Lung (tissue), 12 donors: ENCODE measurements around the gene PAPLN. TPM values are rescaled to one million over a fixed set of nuclear protein-coding genes. Genes with fewer than 3 reads are reported as not detected.
"Not testable (repeated sequence)": the region's sequence is repeated elsewhere in the genome, so short reads cannot be mapped to it uniquely, and the experiment has no call there.

Experiments
- ATAC-seq: fragments of 200-7000 bp; cut with Tn5 transposase; one replicate; pipeline ENCODE4 v1.9.1; 2020; ENCODE audit warnings: moderate number of reproducible peaks; ENCODE audit not compliant: insufficient read depth, low FRiP score
- DNase-seq, 3 donors: peaks; one replicate each; pipeline ENCODE4 v3.0.0-alpha.2; 2013 to 2017
- H3K27ac ChIP-seq, 2 donors: one replicate each; pipeline ENCODE4 v1.5.1; 2013; ENCODE audit warnings: mild to moderate bottlenecking in 2 of 2, moderate library complexity in 2 of 2, control low read depth in 1 of 2, inconsistent platforms in 1 of 2, low read depth in 1 of 2, low read length in 1 of 2
- H3K27me3 ChIP-seq, 3 donors: one replicate each; pipeline ENCODE4 v1.5.1; 2013; ENCODE audit warnings: low read length in 2 of 3; ENCODE audit not compliant: control insufficient read depth in 3 of 3, insufficient read depth in 3 of 3
- H3K36me3 ChIP-seq, 4 donors: one replicate each; pipeline ENCODE4 v1.5.1; 2013; ENCODE audit warnings: low read length in 4 of 4, mild to moderate bottlenecking in 1 of 4, moderate library complexity in 1 of 4; ENCODE audit not compliant: control insufficient read depth in 4 of 4, insufficient read depth in 4 of 4
- H3K4me1 ChIP-seq, 5 donors: one replicate each; pipeline ENCODE4 v1.5.1; 2013; ENCODE audit warnings: low read length in 5 of 5, mild to moderate bottlenecking in 2 of 5, moderate library complexity in 1 of 5; ENCODE audit not compliant: control insufficient read depth in 5 of 5, insufficient read depth in 5 of 5
- H3K4me3 ChIP-seq: one replicate; pipeline ENCODE4 v1.5.1; 2013; ENCODE audit warnings: mild to moderate bottlenecking, control low read depth, moderate library complexity
- H3K9ac ChIP-seq, 2 donors: one replicate each; pipeline ENCODE4 v1.5.1; 2013; ENCODE audit warnings: low read length in 2 of 2, control low read depth in 1 of 2; ENCODE audit not compliant: insufficient read depth in 1 of 2
- H3K9me3 ChIP-seq, 4 donors: one replicate each; pipeline ENCODE4 v1.5.1; 2013; ENCODE audit warnings: low read length in 3 of 4, mild to moderate bottlenecking in 1 of 4, moderate library complexity in 1 of 4; ENCODE audit not compliant: control insufficient read depth in 4 of 4, insufficient read depth in 3 of 4
- CTCF ChIP-seq: IDR thresholded peaks from 2 replicates; pipeline ENCODE4 v1.5.1; 2012; ENCODE audit warnings: mild to moderate bottlenecking; ENCODE audit errors: control extremely low read depth, extremely low read depth
- WGBS, 2 donors: extraction: QIAGEN DNeasy Blood & Tissue Kit; methylation state at CpG; one replicate each; pipeline ENCODE4 v1.1.7; 2013; 5-methylcytosine and 5-hydroxymethylcytosine counted together
- polyA plus RNA-seq, 2 donors: library from polyadenylated mRNA; stranded (reverse); fragments of 200-250 nt; gene quantifications; one replicate each; pipeline ENCODE4 v1.2.1, GENCODE V29; 2013
- total RNA-seq, 2 donors: library from RNA; depleted of rRNA in 1 of 2; stranded (reverse); fragments of >200 nt in 1 of 2; gene quantifications; one replicate each; pipeline ENCODE4 v1.2.1, GENCODE V29; 2014 to 2021
- donor health status: control.
- donor health status: control.
- donor health status: Bipolar disorder and iron deficiency.
- donor health status: healthy.
- donor health status: DM: yes; HTN: yes; CAD: no.

Gene PAPLN
- total and polyA plus RNA-seq, 4 donors: 2.9 to 18.0 (median 8.3) TPM

GRCh38 chr14:73191441-73191840, 45.9 kb upstream of the PAPLN start:
- peaks cover 7 to 27% (median 25%) of the 10 kb centered on the region in 4 donors for H3K36me3 ChIP-seq
- WGBS, 2 donors: 90 to 93% methylated on average over 2 of the region's 2 CpGs
- TF ChIP-seq CTCF: no peak
- H3K4me3 ChIP-seq: no peak overlapping the region
- no peaks in the 10 kb centered on the region for H3K4me1 ChIP-seq
- DNase-seq (no peak), ATAC-seq (no peak)
- H3K27ac ChIP-seq: no peak overlapping the region
- H3K9ac ChIP-seq: no peak overlapping the region
- H3K9me3 ChIP-seq: no peaks in the 10 kb centered on the region
- H3K27me3 ChIP-seq: no peaks in the 10 kb centered on the region

DNA sequence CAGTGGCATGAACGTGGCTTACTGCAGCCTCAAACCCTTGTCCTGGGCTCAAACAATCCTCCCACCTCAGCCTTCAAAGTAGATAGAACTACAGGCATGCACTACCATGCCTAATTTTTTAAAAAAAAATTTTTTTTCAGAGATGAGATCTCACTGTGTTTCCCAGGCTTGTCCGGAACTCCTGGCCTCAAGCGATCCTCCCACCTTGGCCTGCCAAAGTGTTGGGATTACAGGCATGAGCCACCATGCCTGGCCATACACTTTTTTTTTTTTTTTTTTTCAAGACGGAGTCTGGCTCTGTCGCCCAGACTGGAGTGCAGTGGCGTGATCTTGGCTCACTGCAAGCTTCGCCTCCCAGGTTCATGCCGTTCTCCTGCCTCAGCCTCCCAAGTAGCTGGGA, 43.0 kb upstream of the PAPLN start:
- H3K9ac ChIP-seq, H3K9me3 ChIP-seq, H3K27me3 ChIP-seq, DNase-seq, H3K4me1 ChIP-seq, H3K4me3 ChIP-seq, H3K27ac ChIP-seq, ATAC-seq: not testable (repeated sequence)
- peaks cover 19 to 35% (median 28%) of the 10 kb centered on the region in 4 donors for H3K36me3 ChIP-seq
- 97% methylated on average over 8 of the region's 8 CpGs for WGBS, 2 donors

- Histone ChIP-seq H3K4me3 (no peak overlapping the region), H3K4me1 (peaks cover 0 to 1% (median 0%) of the 10 kb centered on the region in 5 donors), H3K27me3 (no peaks in the 10 kb centered on the region), H3K9me3 (no peaks in the 10 kb centered on the region), H3K27ac (no peak overlapping the region), H3K9ac (no peak overlapping the region), H3K36me3 (peaks cover 23 to 35% (median 32%) of the 10 kb centered on the region in 4 donors)
- ATAC-seq (no peak), DNase-seq (no peak)
- TF ChIP-seq CTCF: no peak
- 89 to 93% methylated on average over 2 of the region's 2 CpGs for WGBS, 2 donors
Measured at GRCh38 chr14:73198253-73198652, 39.1 kb upstream of the PAPLN start.

DNA sequence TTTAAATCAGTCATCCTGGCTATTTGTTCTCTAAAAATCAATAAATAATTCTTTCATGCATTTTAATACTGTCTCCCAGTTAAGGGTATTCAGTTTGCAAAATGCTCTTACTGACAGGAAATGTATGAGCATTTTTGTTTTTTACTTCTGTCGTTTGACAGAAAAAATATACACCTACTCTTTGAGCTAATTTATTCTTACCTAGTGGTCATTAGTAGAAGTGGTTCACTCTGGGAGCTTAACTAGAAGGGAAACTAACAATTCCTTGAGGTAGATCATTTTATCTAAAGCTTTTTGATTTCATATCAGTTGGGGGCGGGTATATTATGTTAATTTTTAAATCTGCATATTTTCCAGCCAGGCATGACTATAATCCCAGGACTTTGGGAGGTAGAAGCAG, 33.8 kb upstream of the PAPLN start:
- TF ChIP-seq CTCF: no peak
- ATAC-seq (no peak), DNase-seq (no peak)
- H3K9ac ChIP-seq: no peak overlapping the region
- peaks cover 24 to 35% (median 31%) of the 10 kb centered on the region in 4 donors for H3K36me3 ChIP-seq
- H3K27ac ChIP-seq: no peak overlapping the region
- no peak overlapping the region for H3K4me3 ChIP-seq
- 92 to 93% methylated on average over 2 of the region's 2 CpGs for WGBS, 2 donors
- no peaks in the 10 kb centered on the region for H3K9me3 ChIP-seq
- H3K4me1 ChIP-seq: peaks cover 0 to 3% (median 0%) of the 10 kb centered on the region in 5 donors
- H3K27me3 ChIP-seq: no peaks in the 10 kb centered on the region
